H7 (cell line): ENCODE data around the gene KRT6C. TPM values are rescaled to one million over a fixed set of nuclear protein-coding genes. Genes with fewer than 3 reads are reported as not detected.
A peak's percentile ranks its signal among the peaks of the same experiment; 100 is the strongest.
"Not testable (repeated sequence)": the region's sequence is repeated elsewhere in the genome, so short reads cannot be mapped to it uniquely, and the experiment has no call there.

Experiments
- DNase-seq: peaks from one replicate; pipeline ENCODE4 v3.0.0; 2012
- H3K27me3 ChIP-seq: 2 replicates; pipeline ENCODE4 v1.6.0; 2011; ENCODE audit warnings: mild to moderate bottlenecking, low read length; ENCODE audit not compliant: control insufficient read depth, insufficient read depth
- H3K36me3 ChIP-seq: replicated peaks from 2 replicates; pipeline ENCODE4 v1.5.1; 2011; ENCODE audit warnings: low read length; ENCODE audit not compliant: control insufficient read depth, insufficient read depth
- H3K4me3 ChIP-seq: 2 replicates; pipeline ENCODE4 v1.5.1; 2011; ENCODE audit warnings: low read depth, mild to moderate bottlenecking, control low read depth, low read length, moderate library complexity; ENCODE audit not compliant: insufficient read depth
- total RNA-seq: library from RNA; depleted of rRNA; stranded (reverse); fragments of >200 nt; shearing (Covaris generic); gene quantifications from 2 replicates; pipeline ENCODE4 v1.2.3, GENCODE V29; 2014

Gene KRT6C
- total RNA-seq, 1 experiment from 2014 or later = not detected

DNA sequence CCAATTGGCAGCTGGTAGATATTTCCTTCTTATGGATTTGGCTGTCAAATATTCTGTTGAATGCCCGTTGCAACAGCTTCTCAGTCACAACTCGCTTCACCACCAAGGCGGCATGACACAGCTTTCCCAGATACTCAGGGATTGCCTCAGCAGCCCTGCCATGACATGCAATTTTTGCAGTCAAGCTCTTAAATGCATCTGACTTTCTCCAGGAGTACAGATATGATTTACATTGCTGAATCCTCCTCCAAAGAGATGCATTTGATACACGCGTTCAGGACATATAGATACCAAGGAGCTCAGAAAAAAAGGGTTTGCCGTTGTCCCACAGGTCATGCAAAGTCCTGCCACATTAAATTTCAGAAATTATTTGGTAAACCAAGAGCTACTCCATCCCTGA, 40.1 kb upstream of the KRT6C start:
- Histone ChIP-seq H3K4me3 (no peak overlapping the region), H3K36me3 (no peaks in the 10 kb centered on the region), H3K27me3 (no peaks in the 10 kb centered on the region)
- DNase-seq = no peak

GRCh38 chr12:52508211-52508610, 34.6 kb upstream of the KRT6C start:
- no peak overlapping the region for H3K4me3 ChIP-seq
- no peaks in the 10 kb centered on the region for H3K27me3 ChIP-seq
- no peaks in the 10 kb centered on the region for H3K36me3 ChIP-seq
- DNase-seq = no peak

GRCh38 chr12:52506858-52507715, 33.5 kb upstream of the KRT6C start:
- no peaks in the 10 kb centered on the region for H3K27me3 ChIP-seq
- DNase-seq = peak; percentile 73
- no peak overlapping the region for H3K4me3 ChIP-seq
- no peaks in the 10 kb centered on the region for H3K36me3 ChIP-seq

DNA sequence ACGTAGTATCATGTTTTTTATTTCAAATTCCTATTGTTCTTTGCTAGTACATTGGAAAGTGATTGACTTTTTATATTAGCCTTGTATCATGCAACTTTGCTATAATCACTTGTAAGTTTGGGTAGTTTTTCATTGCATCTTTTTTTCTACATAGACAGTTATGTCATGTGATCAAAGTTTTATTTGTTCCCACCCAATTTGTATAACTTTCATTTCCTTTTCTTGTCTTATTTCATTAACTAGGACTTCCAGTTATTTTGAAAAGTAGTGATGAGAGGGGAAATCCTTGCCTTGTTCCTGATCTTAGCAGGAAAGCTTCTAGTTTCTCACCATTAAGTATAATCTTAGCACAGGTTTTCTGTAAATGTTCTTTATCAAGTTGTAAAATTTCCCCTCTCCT, 29.3 kb upstream of the KRT6C start:
- DNase-seq = no peak
- no peaks in the 10 kb centered on the region for H3K36me3 ChIP-seq
- no peaks in the 10 kb centered on the region for H3K27me3 ChIP-seq
- no peak overlapping the region for H3K4me3 ChIP-seq

DNA sequence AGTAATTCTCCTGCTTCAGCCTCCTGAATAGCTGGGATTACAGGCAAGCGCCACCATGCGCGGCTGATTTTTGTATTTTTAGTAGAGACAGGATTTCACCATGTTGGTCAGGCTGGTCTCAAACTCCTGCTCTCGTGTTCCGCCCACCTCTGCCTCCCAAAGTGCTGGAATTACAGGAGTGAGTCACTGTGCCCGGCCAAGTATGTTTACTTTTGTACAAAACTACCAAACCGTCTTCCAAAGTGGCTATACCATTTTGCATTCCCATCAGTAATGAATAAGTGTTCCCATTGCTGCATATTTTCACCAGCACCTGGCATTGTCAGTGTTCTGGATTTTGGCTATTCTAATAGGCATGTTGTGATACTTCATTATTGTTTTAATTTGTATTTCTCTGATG, 27.9 kb upstream of the KRT6C start:
- no peak overlapping the region for H3K4me3 ChIP-seq
- DNase-seq = no peak
- no peaks in the 10 kb centered on the region for H3K27me3 ChIP-seq

GRCh38 chr12:52500574-52500973, 27.0 kb upstream of the KRT6C start:
- H3K36me3 ChIP-seq, H3K4me3 ChIP-seq, H3K27me3 ChIP-seq, DNase-seq: not testable (repeated sequence)

More for the DNA sequence above, 27.9 kb upstream of the KRT6C start:
- no peaks in the 10 kb centered on the region for H3K36me3 ChIP-seq

- H3K4me3 ChIP-seq = no peak overlapping the region
These were observed 26.4 kb upstream of the KRT6C start for GRCh38 chr12:52499806-52500560.

GRCh38 chr12:52498946-52499345, 25.3 kb upstream of the KRT6C start:
- Histone ChIP-seq H3K27me3 (no peaks in the 10 kb centered on the region), H3K36me3 (no peaks in the 10 kb centered on the region), H3K4me3 (no peak overlapping the region)
- DNase-seq = no peak

More at GRCh38 chr12:52499806-52500560, 26.4 kb upstream of the KRT6C start:
- Histone ChIP-seq H3K36me3 (no peaks in the 10 kb centered on the region), H3K27me3 (no peaks in the 10 kb centered on the region)
- no peak for DNase-seq

DNA sequence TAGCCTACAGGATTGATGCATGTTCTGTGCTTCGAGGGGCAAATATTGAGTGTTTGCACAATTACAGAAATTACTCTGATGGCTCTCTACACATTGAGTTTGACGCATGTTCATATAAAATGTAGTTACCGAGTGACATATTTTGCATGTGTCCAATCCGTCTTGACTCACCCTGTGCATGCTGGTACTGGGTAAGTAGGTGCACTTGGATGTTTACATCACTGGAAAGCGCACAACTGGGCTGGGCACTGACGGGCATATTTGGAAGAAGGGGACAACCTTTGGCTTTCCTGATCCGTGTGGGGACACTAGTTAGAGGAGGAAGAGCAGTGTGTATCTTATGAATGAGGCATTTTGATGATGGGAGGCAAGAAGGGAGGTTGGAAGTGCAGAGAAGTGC, 24.4 kb upstream of the KRT6C start:
- no peak overlapping the region for H3K4me3 ChIP-seq
- no peaks in the 10 kb centered on the region for H3K27me3 ChIP-seq
- no peaks in the 10 kb centered on the region for H3K36me3 ChIP-seq
- DNase-seq = no peak

- DNase-seq = peak; percentile 56
- no peaks in the 10 kb centered on the region for H3K27me3 ChIP-seq
- H3K36me3 ChIP-seq = no peaks in the 10 kb centered on the region
- no peak overlapping the region for H3K4me3 ChIP-seq
These were observed 23.0 kb upstream of the KRT6C start for GRCh38 chr12:52496590-52497071.

DNA sequence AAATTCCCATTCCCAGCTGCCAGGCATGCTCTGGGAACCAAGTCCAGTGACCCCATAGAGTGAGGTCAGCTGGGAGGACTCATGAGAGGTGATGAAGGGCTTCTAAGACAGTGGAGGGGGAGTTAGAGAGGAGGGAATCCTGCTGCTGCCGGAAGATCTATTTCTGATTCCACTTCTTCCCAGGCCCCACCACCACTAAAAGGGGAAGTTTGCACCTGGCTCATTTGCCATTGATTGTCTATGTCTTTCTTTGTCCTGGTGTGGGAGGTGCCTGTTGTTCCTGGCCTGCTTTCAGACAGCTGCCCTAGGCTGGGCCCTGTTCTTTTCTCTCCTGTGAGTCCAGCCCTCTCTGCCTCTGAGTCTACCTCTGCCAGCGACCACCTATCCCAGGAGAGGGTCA, 22.4 kb upstream of the KRT6C start:
- Histone ChIP-seq H3K4me3 (no peak overlapping the region), H3K27me3 (no peaks in the 10 kb centered on the region), H3K36me3 (no peaks in the 10 kb centered on the region)
- DNase-seq = peak; percentile 12

- peak; percentile 61 for DNase-seq
- Histone ChIP-seq H3K4me3 (no peak overlapping the region), H3K36me3 (no peaks in the 10 kb centered on the region), H3K27me3 (no peaks in the 10 kb centered on the region)
These were observed 21.8 kb upstream of the KRT6C start for GRCh38 chr12:52495389-52495788.

DNA sequence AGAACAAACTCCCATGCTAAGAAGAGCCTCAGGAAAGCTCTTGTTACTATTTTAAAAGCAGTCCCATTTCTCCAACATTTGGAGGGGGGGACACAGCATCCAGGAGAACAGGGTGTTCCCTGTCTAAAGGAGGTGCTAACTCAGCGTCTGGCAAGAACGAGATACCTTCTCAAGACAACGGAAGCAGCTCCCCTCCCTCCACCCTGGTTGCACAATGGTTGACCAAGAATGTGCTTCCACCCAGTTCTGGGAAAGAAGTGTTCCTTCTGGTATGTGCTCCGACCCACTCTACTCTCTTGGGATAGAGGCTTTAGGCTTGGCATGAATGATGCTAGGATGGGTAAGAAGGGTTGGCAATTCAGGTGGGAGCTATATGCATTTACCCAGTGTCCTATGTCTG, 20.9 kb upstream of the KRT6C start:
- no peak overlapping the region for H3K4me3 ChIP-seq
- no peak for DNase-seq
- H3K27me3 ChIP-seq = no peaks in the 10 kb centered on the region
- H3K36me3 ChIP-seq = no peaks in the 10 kb centered on the region

- H3K4me3 ChIP-seq = no peak overlapping the region
- no peaks in the 10 kb centered on the region for H3K36me3 ChIP-seq
- H3K27me3 ChIP-seq = no peaks in the 10 kb centered on the region
- no peak for DNase-seq
These were observed 20.5 kb upstream of the KRT6C start for GRCh38 chr12:52494100-52494499.

- DNase-seq = no peak
- Histone ChIP-seq H3K4me3 (no peak within 1 kb of the TSS), H3K36me3 (no peaks in the 10 kb centered on the region), H3K27me3 (no peaks in the 10 kb centered on the region)
These were observed 19.6 kb upstream of the KRT6C start, which contains the start of gene KRT6A for GRCh38 chr12:52493172-52493571. Gene KRT6A, minus strand, starts transcription at chr12:52493257. Its CDS starts 69 bp downstream, at chr12:52493188.
